ENCODE measurements around the gene SLC66A1.

SLC66A1 gene

DNA sequence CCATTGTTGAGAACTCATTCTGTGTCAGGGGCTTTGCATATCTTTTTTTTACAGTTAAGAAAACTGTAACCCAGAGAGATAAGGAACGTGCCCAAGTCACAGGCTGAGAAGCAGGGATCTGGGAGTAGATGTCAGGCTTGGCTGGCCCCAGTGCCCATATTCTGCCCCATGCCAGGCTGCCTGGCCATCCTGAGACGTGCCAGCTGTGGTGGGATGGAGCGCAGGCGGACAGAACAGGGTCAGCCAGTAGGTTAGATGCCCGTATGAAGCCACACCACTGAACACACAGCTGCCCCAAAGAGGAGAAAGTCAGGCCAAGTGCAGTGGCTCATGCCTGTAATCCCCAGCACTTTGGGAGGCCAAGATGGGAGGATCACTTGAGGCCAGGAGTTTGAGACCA, 55.9 kb downstream of the SLC66A1 start:
- H3K36me3 ChIP-seq (ENCODE audit: control insufficient read depth in 1 of 2, insufficient read depth in 2 of 2, low read length in 2 of 2) = peaks cover 0 to 12% of the 10 kb centered on the region in 2 donors
- H3K27me3 ChIP-seq (ENCODE audit: low read depth, low read length) = no peaks in the 10 kb centered on the region
- H3K4me3 ChIP-seq (ENCODE audit: low read depth in 1 of 2, low read length in 2 of 2) = no peak overlapping the region
- peaks cover 7 to 20% of the 10 kb centered on the region in 2 donors for H3K4me1 ChIP-seq (ENCODE audit: control insufficient read depth in 1 of 2, insufficient read depth in 2 of 2, low read length in 2 of 2)
- no peaks in the 10 kb centered on the region for H3K9me3 ChIP-seq (ENCODE audit: control insufficient read depth in 1 of 2, low read length in 2 of 2)
- no peak overlapping the region for H3K27ac ChIP-seq (ENCODE audit: low read length)

- Histone ChIP-seq H3K27me3 (ENCODE audit: low read depth, low read length) (no peaks in the 10 kb centered on the region), H3K4me1 (ENCODE audit: control insufficient read depth in 1 of 2, insufficient read depth in 2 of 2, low read length in 2 of 2) (peaks cover 5 to 23% of the 10 kb centered on the region in 2 donors), H3K27ac (ENCODE audit: low read length) (no peak overlapping the region), H3K36me3 (ENCODE audit: control insufficient read depth in 1 of 2, insufficient read depth in 2 of 2, low read length in 2 of 2) (peaks cover 0 to 15% of the 10 kb centered on the region in 2 donors), H3K9me3 (ENCODE audit: control insufficient read depth in 1 of 2, low read length in 2 of 2) (no peaks in the 10 kb centered on the region), H3K4me3 (ENCODE audit: low read depth in 1 of 2, low read length in 2 of 2) (no peak overlapping the region)
Measured at GRCh38 chr1:19368964-19369363, 56.8 kb downstream of the SLC66A1 start.

DNA sequence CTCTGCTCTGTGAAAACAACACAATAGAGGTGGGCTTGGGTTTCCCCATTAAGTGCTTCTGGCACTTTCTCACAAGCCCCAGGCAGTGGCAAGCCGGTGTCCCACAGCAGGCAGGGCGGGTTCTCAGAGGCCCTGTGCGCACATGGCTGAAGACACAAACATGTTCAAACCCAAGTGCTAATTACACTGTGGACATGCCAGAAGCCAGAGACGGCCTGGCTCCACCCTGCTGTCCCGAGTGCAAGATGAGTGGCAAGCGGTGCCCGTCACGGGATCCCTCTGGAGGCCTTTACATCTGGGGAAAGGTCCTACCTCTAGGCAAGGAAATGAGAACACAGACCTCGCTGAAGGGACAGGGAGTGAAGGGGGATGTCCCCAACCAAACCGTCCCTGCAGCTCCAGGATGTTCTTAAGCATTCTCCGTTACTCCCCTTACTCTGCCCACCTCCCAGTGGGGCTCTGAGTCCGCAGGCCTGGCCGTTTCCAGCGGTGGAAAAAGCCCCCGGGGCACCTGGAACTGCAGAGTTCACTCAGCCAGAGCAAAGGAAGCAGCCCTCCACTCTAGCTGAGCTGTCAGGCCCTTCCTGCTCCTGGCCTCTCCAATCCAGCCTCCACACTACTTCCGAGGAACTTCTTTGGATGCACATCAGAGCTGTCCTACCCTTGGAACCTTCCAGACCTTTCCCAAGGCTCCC, 57.4 kb downstream of the SLC66A1 start:
- Histone ChIP-seq H3K4me1 (ENCODE audit: control insufficient read depth in 1 of 2, insufficient read depth in 2 of 2, low read length in 2 of 2) (peaks cover 0 to 24% of the 10 kb centered on the region in 2 donors), H3K4me3 (ENCODE audit: low read depth in 1 of 2, low read length in 2 of 2) (no peak overlapping the region), H3K27ac (ENCODE audit: low read length) (no peak overlapping the region), H3K27me3 (ENCODE audit: low read depth, low read length) (no peaks in the 10 kb centered on the region), H3K36me3 (ENCODE audit: control insufficient read depth in 1 of 2, insufficient read depth in 2 of 2, low read length in 2 of 2) (peaks cover 1 to 20% of the 10 kb centered on the region in 2 donors), H3K9me3 (ENCODE audit: control insufficient read depth in 1 of 2, low read length in 2 of 2) (no peaks in the 10 kb centered on the region)

GRCh38 chr1:19370453-19371170, 58.5 kb downstream of the SLC66A1 start:
- Histone ChIP-seq H3K9me3 (ENCODE audit: control insufficient read depth in 1 of 2, low read length in 2 of 2) (no peaks in the 10 kb centered on the region), H3K27ac (ENCODE audit: low read length) (no peak overlapping the region), H3K27me3 (ENCODE audit: low read depth, low read length) (no peaks in the 10 kb centered on the region), H3K4me1 (ENCODE audit: control insufficient read depth in 1 of 2, insufficient read depth in 2 of 2, low read length in 2 of 2) (peaks cover 0 to 24% of the 10 kb centered on the region in 2 donors), H3K36me3 (ENCODE audit: control insufficient read depth in 1 of 2, insufficient read depth in 2 of 2, low read length in 2 of 2) (peaks cover 11 to 31% of the 10 kb centered on the region in 2 donors), H3K4me3 (ENCODE audit: low read depth in 1 of 2, low read length in 2 of 2) (no peak overlapping the region)

- Histone ChIP-seq H3K4me1 (ENCODE audit: control insufficient read depth in 1 of 2, insufficient read depth in 2 of 2, low read length in 2 of 2) (peaks cover 0 to 24% of the 10 kb centered on the region in 2 donors), H3K27me3 (ENCODE audit: low read depth, low read length) (no peaks in the 10 kb centered on the region), H3K4me3 (ENCODE audit: low read depth in 1 of 2, low read length in 2 of 2) (no peak overlapping the region), H3K9me3 (ENCODE audit: control insufficient read depth in 1 of 2, low read length in 2 of 2) (no peaks in the 10 kb centered on the region), H3K27ac (ENCODE audit: low read length) (no peak overlapping the region), H3K36me3 (ENCODE audit: control insufficient read depth in 1 of 2, insufficient read depth in 2 of 2, low read length in 2 of 2) (peaks cover 16 to 39% of the 10 kb centered on the region in 2 donors)
Measured at GRCh38 chr1:19371226-19372135, 59.4 kb downstream of the SLC66A1 start.

GRCh38 chr1:19372136-19372514, 60.0 kb downstream of the SLC66A1 start:
- no peaks in the 10 kb centered on the region for H3K27me3 ChIP-seq (ENCODE audit: low read depth, low read length)
- H3K36me3 ChIP-seq (ENCODE audit: control insufficient read depth in 1 of 2, insufficient read depth in 2 of 2, low read length in 2 of 2) = peaks cover 22 to 45% of the 10 kb centered on the region in 2 donors
- peaks cover 0 to 24% of the 10 kb centered on the region in 2 donors for H3K4me1 ChIP-seq (ENCODE audit: control insufficient read depth in 1 of 2, insufficient read depth in 2 of 2, low read length in 2 of 2)
- H3K9me3 ChIP-seq (ENCODE audit: control insufficient read depth in 1 of 2, low read length in 2 of 2) = no peaks in the 10 kb centered on the region
- H3K27ac ChIP-seq (ENCODE audit: low read length) = peak overlapping the region; percentile 11
- H3K4me3 ChIP-seq (ENCODE audit: low read depth in 1 of 2, low read length in 2 of 2) = no peak overlapping the region

- Histone ChIP-seq H3K27me3 (ENCODE audit: low read depth, low read length) (no peaks in the 10 kb centered on the region), H3K4me3 (ENCODE audit: low read depth in 1 of 2, low read length in 2 of 2) (no peak overlapping the region), H3K4me1 (ENCODE audit: control insufficient read depth in 1 of 2, insufficient read depth in 2 of 2, low read length in 2 of 2) (peaks cover 0 to 20% of the 10 kb centered on the region in 2 donors), H3K27ac (ENCODE audit: low read length) (peak overlapping the region; percentile 11), H3K36me3 (ENCODE audit: control insufficient read depth in 1 of 2, insufficient read depth in 2 of 2, low read length in 2 of 2) (peaks cover 27 to 50% of the 10 kb centered on the region in 2 donors), H3K9me3 (ENCODE audit: control insufficient read depth in 1 of 2, low read length in 2 of 2) (no peaks in the 10 kb centered on the region)
Measured at GRCh38 chr1:19372602-19373001, 60.5 kb downstream of the SLC66A1 start.

GRCh38 chr1:19373211-19374082, 61.3 kb downstream of the SLC66A1 start:
- peaks cover 36 to 58% of the 10 kb centered on the region in 2 donors for H3K36me3 ChIP-seq (ENCODE audit: control insufficient read depth in 1 of 2, insufficient read depth in 2 of 2, low read length in 2 of 2)
- H3K4me1 ChIP-seq (ENCODE audit: control insufficient read depth in 1 of 2, insufficient read depth in 2 of 2, low read length in 2 of 2) = peaks cover 0 to 14% of the 10 kb centered on the region in 2 donors
- no peak overlapping the region for H3K27ac ChIP-seq (ENCODE audit: low read length)

GRCh38 chr1:19374083-19374801, 62.1 kb downstream of the SLC66A1 start:
- Histone ChIP-seq H3K27me3 (ENCODE audit: low read depth, low read length) (no peaks in the 10 kb centered on the region), H3K4me3 (ENCODE audit: low read depth in 1 of 2, low read length in 2 of 2) (no peak overlapping the region), H3K27ac (ENCODE audit: low read length) (no peak overlapping the region), H3K4me1 (ENCODE audit: control insufficient read depth in 1 of 2, insufficient read depth in 2 of 2, low read length in 2 of 2) (peaks cover 0 to 14% of the 10 kb centered on the region in 2 donors), H3K36me3 (ENCODE audit: control insufficient read depth in 1 of 2, insufficient read depth in 2 of 2, low read length in 2 of 2) (peaks cover 36 to 58% of the 10 kb centered on the region in 2 donors), H3K9me3 (ENCODE audit: control insufficient read depth in 1 of 2, low read length in 2 of 2) (no peaks in the 10 kb centered on the region)

More at GRCh38 chr1:19373211-19374082, 61.3 kb downstream of the SLC66A1 start:
- Histone ChIP-seq H3K4me3 (ENCODE audit: low read depth in 1 of 2, low read length in 2 of 2) (no peak overlapping the region), H3K9me3 (ENCODE audit: control insufficient read depth in 1 of 2, low read length in 2 of 2) (no peaks in the 10 kb centered on the region), H3K27me3 (ENCODE audit: low read depth, low read length) (no peaks in the 10 kb centered on the region)

- peaks cover 0 to 14% of the 10 kb centered on the region in 2 donors for H3K4me1 ChIP-seq (ENCODE audit: control insufficient read depth in 1 of 2, insufficient read depth in 2 of 2, low read length in 2 of 2)
- H3K27ac ChIP-seq (ENCODE audit: low read length) = no peak overlapping the region
- peaks cover 38 to 60% of the 10 kb centered on the region in 2 donors for H3K36me3 ChIP-seq (ENCODE audit: control insufficient read depth in 1 of 2, insufficient read depth in 2 of 2, low read length in 2 of 2)
Measured at GRCh38 chr1:19374926-19375325, 62.8 kb downstream of the SLC66A1 start.

More at GRCh38 chr1:19374926-19375325, 62.8 kb downstream of the SLC66A1 start:
- Histone ChIP-seq H3K27me3 (ENCODE audit: low read depth, low read length) (no peaks in the 10 kb centered on the region), H3K4me3 (ENCODE audit: low read depth in 1 of 2, low read length in 2 of 2) (no peak overlapping the region), H3K9me3 (ENCODE audit: control insufficient read depth in 1 of 2, low read length in 2 of 2) (no peaks in the 10 kb centered on the region)
